Left lung (tissue), 10 donors: ENCODE data around the gene AGXT2. TPM values are rescaled to one million over a fixed set of nuclear protein-coding genes. Genes with fewer than 3 reads are reported as not detected.
A peak's percentile ranks its signal among the peaks of the same experiment; 100 is the strongest.

ENCODE experiments used
- ATAC-seq: fragments of 200-7000 bp; cut with Tn5 transposase; one replicate; pipeline ENCODE4 v1.9.1; 2020; ENCODE audit warnings: moderate library complexity
- DNase-seq, 4 donors: peaks; one replicate each; pipeline ENCODE4 v3.0.0-alpha.2; 2013 to 2020
- H3K27ac ChIP-seq, 2 donors: fragments of 200-600 bp; sonication (generic) in 1 of 2; one replicate each; pipeline versions ENCODE4 v1.5.0 to v1.8.0; 2020 to 2021
- H3K27me3 ChIP-seq, 2 donors: fragments of 200-600 bp; sonication (generic) in 1 of 2; one replicate each; pipeline versions ENCODE4 v1.5.0 to v1.8.0; 2020 to 2021
- H3K36me3 ChIP-seq, 2 donors: fragments of 200-600 bp; sonication (generic) in 1 of 2; one replicate each; pipeline versions ENCODE4 v1.5.0 to v1.8.0; 2020 to 2021
- H3K4me1 ChIP-seq, 2 donors: fragments of 200-600 bp; one replicate each; pipeline ENCODE4 v1.8.0; 2021
- H3K4me3 ChIP-seq, 2 donors: fragments of 200-600 bp; sonication (generic) in 1 of 2; one replicate each; pipeline versions ENCODE4 v1.5.0 to v1.8.0; 2020 to 2021; ENCODE audit warnings: mild to moderate bottlenecking in 1 of 2
- H3K9me3 ChIP-seq, 2 donors: fragments of 200-600 bp; sonication (generic) in 1 of 2; one replicate each; pipeline versions ENCODE4 v1.5.0 to v1.8.0; 2020 to 2021
- intact Hi-C, 2 donors: fragments of 100-400 bp; cut with DNase I; formaldehyde crosslinking; loops; one replicate each; pipeline versions ENCODE4 v1.11.2 to v1.14.2; 2022
- polyA plus RNA-seq, 6 donors: library from polyadenylated mRNA; unstranded; fragments of 120-200 nt; gene quantifications; one replicate each; pipeline ENCODE4 v1.2.1, GENCODE V29; 2013; ENCODE audit not compliant: insufficient read length in 6 of 6
- total RNA-seq, 2 donors: library from RNA; stranded (reverse); fragmentation: NEBNext Ultra II Directional; extraction: Animal tissue kit (Norgen Biotek cat#: 25700); gene quantifications; one replicate each; pipeline ENCODE4 v1.2.1, GENCODE V29; 2021
- TF ChIP-seq, protein P1 (sequence below), 2 donors: fragments of 200-600 bp; sonication (generic) in 1 of 2; IDR thresholded peaks; one replicate each; pipeline versions ENCODE4 v1.5.0 to v1.8.0; 2021; ENCODE audit warnings: antibody characterized with exemption in 2 of 2
- donor health status: DM: no; HTN: yes; CAD: no.
- donor health status: DM: no; HTN: no; CAD: no.

The AGXT2 gene
- total and polyA plus RNA-seq, 8 donors = 0.11 to 0.55 (median 0.18) TPM; not detected in 3

- Histone ChIP-seq H3K27ac (no peak overlapping the region), H3K4me3 (no peak overlapping the region), H3K36me3 (no peaks in the 10 kb centered on the region), H3K9me3 (no peaks in the 10 kb centered on the region), H3K27me3 (no peaks in the 10 kb centered on the region), H3K4me1 (no peaks in the 10 kb centered on the region)
- ATAC-seq = peak; percentile 44
- TF ChIP-seq, protein P1, sequence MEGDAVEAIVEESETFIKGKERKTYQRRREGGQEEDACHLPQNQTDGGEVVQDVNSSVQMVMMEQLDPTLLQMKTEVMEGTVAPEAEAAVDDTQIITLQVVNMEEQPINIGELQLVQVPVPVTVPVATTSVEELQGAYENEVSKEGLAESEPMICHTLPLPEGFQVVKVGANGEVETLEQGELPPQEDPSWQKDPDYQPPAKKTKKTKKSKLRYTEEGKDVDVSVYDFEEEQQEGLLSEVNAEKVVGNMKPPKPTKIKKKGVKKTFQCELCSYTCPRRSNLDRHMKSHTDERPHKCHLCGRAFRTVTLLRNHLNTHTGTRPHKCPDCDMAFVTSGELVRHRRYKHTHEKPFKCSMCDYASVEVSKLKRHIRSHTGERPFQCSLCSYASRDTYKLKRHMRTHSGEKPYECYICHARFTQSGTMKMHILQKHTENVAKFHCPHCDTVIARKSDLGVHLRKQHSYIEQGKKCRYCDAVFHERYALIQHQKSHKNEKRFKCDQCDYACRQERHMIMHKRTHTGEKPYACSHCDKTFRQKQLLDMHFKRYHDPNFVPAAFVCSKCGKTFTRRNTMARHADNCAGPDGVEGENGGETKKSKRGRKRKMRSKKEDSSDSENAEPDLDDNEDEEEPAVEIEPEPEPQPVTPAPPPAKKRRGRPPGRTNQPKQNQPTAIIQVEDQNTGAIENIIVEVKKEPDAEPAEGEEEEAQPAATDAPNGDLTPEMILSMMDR (IDR thresholded peaks at IDR 0.05) = no peak
- intact Hi-C loops = no loop called here
- no peak for DNase-seq
Observed at GRCh38 chr5:35046774-35047173, 975 bp downstream of the AGXT2 start.

DNA sequence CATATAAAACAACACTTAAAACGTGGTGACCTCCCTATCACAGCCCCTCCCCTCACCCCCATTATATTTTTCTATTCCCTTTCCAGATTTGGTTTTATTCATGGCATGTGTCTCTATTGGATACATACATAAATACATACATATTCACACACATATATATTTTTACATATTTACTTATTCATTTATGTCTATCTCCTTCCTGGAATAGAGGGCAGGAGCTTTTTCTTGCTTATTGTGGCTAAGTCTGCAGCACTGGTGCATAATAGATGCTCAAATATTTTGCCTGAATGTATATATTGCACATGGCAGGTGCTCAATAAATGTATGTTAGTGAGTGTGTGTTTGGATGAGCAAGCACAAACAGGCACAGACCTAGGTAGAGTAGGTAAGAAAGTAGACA, 2.5 kb downstream of the AGXT2 start:
- no peaks in the 10 kb centered on the region for H3K4me1 ChIP-seq
- DNase-seq (no peak), ATAC-seq (no peak)
- peaks cover 0 to 5% of the 10 kb centered on the region in 2 donors for H3K27me3 ChIP-seq
- intact Hi-C loops = no loop called here
- no peaks in the 10 kb centered on the region for H3K9me3 ChIP-seq
- H3K4me3 ChIP-seq = no peak overlapping the region
- TF ChIP-seq, protein P1 (IDR thresholded peaks at IDR 0.05) = no peak
- no peaks in the 10 kb centered on the region for H3K36me3 ChIP-seq
- H3K27ac ChIP-seq = no peak overlapping the region

DNA sequence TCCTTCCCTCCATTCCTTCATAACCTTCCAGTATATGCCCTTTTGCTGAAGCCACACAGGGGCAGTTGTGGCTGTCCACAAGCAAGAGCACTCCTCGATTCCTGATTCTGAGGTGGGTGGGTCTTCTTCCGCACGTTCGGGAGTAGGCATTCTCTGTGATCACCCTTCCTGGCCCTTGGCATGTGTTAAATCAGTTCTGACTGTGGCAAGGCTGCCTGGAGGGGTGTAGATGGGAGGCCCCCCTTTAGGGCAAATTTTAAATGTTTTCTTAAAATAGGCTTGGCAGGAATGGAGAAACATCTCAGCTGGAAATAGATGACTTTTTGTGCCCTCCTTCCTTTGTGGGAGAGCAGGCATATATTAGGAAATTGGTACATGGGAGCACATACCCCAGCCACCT, 3.1 kb downstream of the AGXT2 start:
- intact Hi-C loops = no loop called here

DNA sequence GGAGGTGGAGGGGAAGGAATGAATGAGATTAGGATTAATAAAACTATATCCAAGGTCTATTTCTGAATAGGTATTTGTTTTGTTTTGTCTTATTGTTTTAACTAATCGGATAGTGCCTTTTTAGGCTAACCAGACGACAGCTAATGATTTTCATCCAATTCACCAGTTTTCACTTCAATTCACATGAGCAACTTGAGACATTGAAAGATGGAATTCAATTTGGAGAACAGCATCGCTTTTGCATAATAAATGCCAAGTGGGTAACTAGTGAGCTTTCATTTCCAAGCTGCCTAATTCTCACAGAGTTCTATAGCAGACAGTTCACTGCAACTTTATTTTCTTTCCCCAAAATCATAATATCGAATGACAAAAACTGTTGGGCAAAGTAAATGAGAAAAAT, 5.0 kb downstream of the AGXT2 start:
- H3K27ac ChIP-seq = no peak overlapping the region
- TF ChIP-seq, protein P1 (IDR thresholded peaks at IDR 0.05) = no peak
- peaks cover 0 to 5% of the 10 kb centered on the region in 2 donors for H3K27me3 ChIP-seq
- H3K4me1 ChIP-seq = no peaks in the 10 kb centered on the region
- no peak for ATAC-seq
- no peaks in the 10 kb centered on the region for H3K36me3 ChIP-seq
- DNase-seq = no peak
- no peak overlapping the region for H3K4me3 ChIP-seq
- no peaks in the 10 kb centered on the region for H3K9me3 ChIP-seq
- intact Hi-C loops = no loop called here

More for the DNA sequence above, 3.1 kb downstream of the AGXT2 start:
- H3K36me3 ChIP-seq = no peaks in the 10 kb centered on the region
- TF ChIP-seq, protein P1 (IDR thresholded peaks at IDR 0.05) = no peak
- no peak overlapping the region for H3K4me3 ChIP-seq
- H3K9me3 ChIP-seq = no peaks in the 10 kb centered on the region
- DNase-seq (no peak), ATAC-seq (no peak)
- H3K4me1 ChIP-seq = no peaks in the 10 kb centered on the region
- H3K27me3 ChIP-seq = peaks cover 0 to 5% of the 10 kb centered on the region in 2 donors
- no peak overlapping the region for H3K27ac ChIP-seq

DNA sequence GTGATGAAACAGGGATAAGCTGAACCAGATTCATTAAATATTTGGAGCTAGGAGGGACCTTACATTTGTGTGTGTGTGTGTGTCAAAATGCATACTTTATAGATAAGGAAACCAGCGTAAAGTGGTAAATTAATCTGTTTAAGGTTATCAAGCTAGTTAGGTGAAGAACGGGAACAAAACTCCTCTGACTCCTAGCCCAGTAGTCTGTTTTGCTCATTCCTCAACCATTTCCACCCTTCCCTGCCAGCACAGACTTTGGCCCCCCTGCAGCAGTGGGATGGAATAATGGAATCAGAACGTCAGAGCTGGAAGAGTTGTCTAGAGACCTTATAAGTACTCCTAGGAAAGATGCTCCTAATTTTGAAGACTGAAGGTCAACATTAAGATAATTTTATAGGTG, 6.5 kb downstream of the AGXT2 start:
- H3K4me3 ChIP-seq = no peak overlapping the region
- DNase-seq (no peak), ATAC-seq (no peak)
- intact Hi-C loops = no loop called here
- H3K4me1 ChIP-seq = no peaks in the 10 kb centered on the region
- TF ChIP-seq, protein P1 (IDR thresholded peaks at IDR 0.05) = no peak
- H3K36me3 ChIP-seq = no peaks in the 10 kb centered on the region
- peaks cover 0 to 9% of the 10 kb centered on the region in 2 donors for H3K27me3 ChIP-seq
- no peaks in the 10 kb centered on the region for H3K9me3 ChIP-seq
- H3K27ac ChIP-seq = no peak overlapping the region
